ENCODE data around the gene INPP5K.

The INPP5K gene

GRCh38 chr17:1553354-1554266 is 37.2 kb upstream of the INPP5K start:
- H3K27ac ChIP-seq: peak overlapping the region; percentile 98; the same call in 1 of the 2 replicates
- TF ChIP-seq CTCF (conservative IDR thresholded peaks at IDR 0.05): no peak

- no peak for TF ChIP-seq CTCF (conservative IDR thresholded peaks at IDR 0.05)
- no peak overlapping the region for H3K27ac ChIP-seq
Measured at GRCh38 chr17:1552932-1553331, 36.5 kb upstream of the INPP5K start.

GRCh38 chr17:1551741-1552140 is 35.3 kb upstream of the INPP5K start:
- H3K27ac ChIP-seq: no peak overlapping the region
- TF ChIP-seq CTCF (conservative IDR thresholded peaks at IDR 0.05): no peak

- TF ChIP-seq CTCF (conservative IDR thresholded peaks at IDR 0.05): no peak
- no peak overlapping the region for H3K27ac ChIP-seq
Measured at GRCh38 chr17:1548032-1548431, 31.6 kb upstream of the INPP5K start.

GRCh38 chr17:1546292-1546922 is 30.0 kb upstream of the INPP5K start:
- no peak for TF ChIP-seq CTCF (conservative IDR thresholded peaks at IDR 0.05)
- no peak overlapping the region for H3K27ac ChIP-seq

GRCh38 chr17:1545618-1546017 is 29.2 kb upstream of the INPP5K start:
- H3K27ac ChIP-seq: no peak overlapping the region
- no peak for TF ChIP-seq CTCF (conservative IDR thresholded peaks at IDR 0.05)

- H3K27ac ChIP-seq: no peak overlapping the region
- no peak for TF ChIP-seq CTCF (conservative IDR thresholded peaks at IDR 0.05)
Measured at GRCh38 chr17:1542316-1542715, 25.9 kb upstream of the INPP5K start.

Measured in VCaP (cell line).